H1 (cell line): ENCODE data around the gene ZNF608. TPM values are rescaled to one million over a fixed set of nuclear protein-coding genes. Genes with fewer than 3 reads are reported as not detected.

Source experiments
- CTCF ChIA-PET: fragments of 300-600 bp; sonication (Branson Sonifier 250); formaldehyde crosslinking; loops from one replicate; lab custom pipeline; 2021; ENCODE audit not compliant: partially characterized antibody; lab: Charles Lee
- POLR2A ChIA-PET: fragments of 300-600 bp; sonication (Branson Sonifier 250); formaldehyde crosslinking; loops from one replicate; lab custom pipeline; 2021; ENCODE audit warnings: inconsistent platforms; ENCODE audit not compliant: partially characterized antibody; lab: Charles Lee
- DNase-seq, 2 experiments: peaks; one replicate each; pipeline versions ENCODE4 v3.0.0 to v3.0.0-alpha.2; 2010 to 2022; ENCODE audit warnings: low spot score in 2 of 2, low read depth in 1 of 2, mixed read lengths in 1 of 2
- FAIRE-seq: peaks from 2 replicates; lab custom pipeline; 2011; peaks lifted over from hg19 to GRCh38; lab: Jason Lieb, UNC
- H2AFZ ChIP-seq: 2 replicates; pipeline ENCODE4 v1.8.1; 2012; ENCODE audit warnings: low read length, inconsistent platforms
- H2AK5ac ChIP-seq: 2 replicates; pipeline ENCODE4 v1.6.1; 2013; ENCODE audit warnings: low read depth, low read length
- H2BK120ac ChIP-seq: replicated peaks from 2 replicates; pipeline ENCODE3; 2013; ENCODE audit warnings: low read depth, low read length, inconsistent platforms
- H2BK12ac ChIP-seq: 2 replicates; pipeline ENCODE4 v1.6.1; 2013; ENCODE audit warnings: low read depth, low read length
- H2BK15ac ChIP-seq: 2 replicates; pipeline ENCODE4 v1.6.1; 2013; ENCODE audit warnings: low read length
- H2BK20ac ChIP-seq: 2 replicates; pipeline ENCODE4 v1.6.1; 2013; ENCODE audit warnings: low read length
- H2BK5ac ChIP-seq: 2 replicates; pipeline ENCODE4 v1.6.1; 2013; ENCODE audit warnings: low read depth, low read length
- H3K14ac ChIP-seq: 2 replicates; pipeline ENCODE4 v1.6.1; 2013; ENCODE audit warnings: inconsistent platforms; ENCODE audit not compliant: insufficient read length
- H3K18ac ChIP-seq: 2 replicates; pipeline ENCODE4 v1.6.1; 2013; ENCODE audit warnings: low read length; ENCODE audit errors: extremely low read depth
- H3K23ac ChIP-seq: 2 replicates; pipeline ENCODE4 v1.6.1; 2013; ENCODE audit warnings: inconsistent platforms; ENCODE audit not compliant: insufficient read length
- H3K23me2 ChIP-seq: 2 replicates; pipeline ENCODE4 v1.6.1; 2013; ENCODE audit warnings: low read depth, low read length
- H3K27ac ChIP-seq: 2 replicates; pipeline ENCODE4 v1.6.1; 2011; ENCODE audit warnings: low read depth, low read length, inconsistent platforms
- H3K27me3 ChIP-seq, 4 experiments: replicated peaks in 1 of 4; 1 replicate in 1 of 4; 2 replicates in 3 of 4; pipeline versions ENCODE4 v1.6.1 to v1.8.1; 2011 to 2013; ENCODE audit warnings: low read length in 3 of 4, mild to moderate bottlenecking in 3 of 4, inconsistent platforms in 2 of 4, mixed read lengths in 2 of 4, moderate library complexity in 1 of 4; ENCODE audit not compliant: control insufficient read depth in 3 of 4, insufficient read depth in 3 of 4; ENCODE audit errors: extremely low read depth in 1 of 4
- H3K36me3 ChIP-seq, 4 experiments: 2 replicates each; pipeline versions ENCODE4 v1.6.1 to v1.8.1; 2011 to 2013; ENCODE audit warnings: mild to moderate bottlenecking in 4 of 4, low read length in 3 of 4, moderate library complexity in 2 of 4, control low read depth in 1 of 4, inconsistent platforms in 1 of 4; ENCODE audit not compliant: insufficient read depth in 4 of 4, control insufficient read depth in 2 of 4
- H3K4ac ChIP-seq: replicated peaks from 2 replicates; pipeline ENCODE3; 2013; ENCODE audit warnings: low read length, low read depth, mixed read lengths, inconsistent platforms; ENCODE audit not compliant: insufficient read length
- H3K4me1 ChIP-seq, 4 experiments: replicated peaks in 1 of 4; 1 replicate in 1 of 4; 2 replicates in 3 of 4; pipeline versions ENCODE4 v1.6.1 to v1.8.1; 2011 to 2013; ENCODE audit warnings: low read length in 3 of 4, inconsistent platforms in 2 of 4, mixed read lengths in 1 of 4; ENCODE audit not compliant: insufficient read depth in 4 of 4, control insufficient read depth in 3 of 4
- H3K4me2 ChIP-seq, 2 experiments: 2 replicates each; pipeline versions ENCODE4 v1.6.1 to v1.8.1; 2011 to 2013; ENCODE audit warnings: low read depth in 2 of 2, low read length in 2 of 2, control low read depth in 1 of 2, inconsistent platforms in 1 of 2, mild to moderate bottlenecking in 1 of 2; ENCODE audit not compliant: insufficient read depth in 1 of 2
- H3K4me3 ChIP-seq, 4 experiments: fragments of 200-600, 300-600 bp in 1 of 4; sonication (generic), shearing (Covaris generic), sonication (Bioruptor Twin) in 1 of 4; 2 replicates each; pipeline versions ENCODE4 v1.5.1 to v1.8.1; 2011 to 2016; ENCODE audit warnings: low read length in 4 of 4, low read depth in 3 of 4, control low read depth in 2 of 4, inconsistent platforms in 2 of 4, mild to moderate bottlenecking in 2 of 4, mixed read lengths in 1 of 4, moderate library complexity in 1 of 4; ENCODE audit not compliant: insufficient read depth in 2 of 4; ENCODE audit errors: extremely low read depth in 1 of 4
- H3K56ac ChIP-seq: replicated peaks from 2 replicates; pipeline ENCODE3; 2013; ENCODE audit warnings: low read depth, mild to moderate bottlenecking, mixed read lengths, low read length, inconsistent platforms; ENCODE audit not compliant: insufficient read length
- H3K79me1 ChIP-seq: 2 replicates; pipeline ENCODE4 v1.6.1; 2013; ENCODE audit warnings: low read depth, low read length, control low read depth
- H3K79me2 ChIP-seq, 2 experiments: 2 replicates each; pipeline versions ENCODE4 v1.6.1 to v1.8.1; 2012 to 2013; ENCODE audit warnings: low read length in 2 of 2, mild to moderate bottlenecking in 2 of 2, inconsistent platforms in 1 of 2; ENCODE audit not compliant: insufficient read depth in 2 of 2, control insufficient read depth in 1 of 2
- H3K9ac ChIP-seq, 4 experiments: replicated peaks in 1 of 4; 1 replicate in 1 of 4; 2 replicates in 3 of 4; pipeline versions ENCODE4 v1.6.1 to v1.8.1; 2011 to 2013; ENCODE audit warnings: low read depth in 3 of 4, low read length in 3 of 4, control low read depth in 2 of 4, mild to moderate bottlenecking in 2 of 4, moderate library complexity in 2 of 4, inconsistent platforms in 1 of 4; ENCODE audit errors: extremely low read depth in 1 of 4
- H3K9me3 ChIP-seq, 2 experiments: 2 replicates each; pipeline versions ENCODE4 v1.6.1 to v1.8.1; 2012 to 2013; ENCODE audit warnings: mild to moderate bottlenecking in 2 of 2, moderate library complexity in 2 of 2, control low read depth in 1 of 2, inconsistent platforms in 1 of 2, low read depth in 1 of 2, low read length in 1 of 2, mixed read lengths in 1 of 2; ENCODE audit not compliant: insufficient read depth in 2 of 2
- H4K20me1 ChIP-seq, 2 experiments: replicated peaks in 1 of 2; 2 replicates each; pipeline versions ENCODE3 to v1.8.1; 2011 to 2013; ENCODE audit warnings: inconsistent platforms in 2 of 2, low read length in 2 of 2, mild to moderate bottlenecking in 1 of 2; ENCODE audit not compliant: insufficient read depth in 2 of 2, control insufficient read depth in 1 of 2
- H4K5ac ChIP-seq: 2 replicates; pipeline ENCODE4 v1.6.1; 2013; ENCODE audit warnings: low read length, low read depth, mixed read lengths, inconsistent platforms; ENCODE audit not compliant: insufficient read length
- H4K8ac ChIP-seq: 2 replicates; pipeline ENCODE4 v1.8.0; 2013; ENCODE audit warnings: mild to moderate bottlenecking, moderate library complexity, low read length, inconsistent platforms; ENCODE audit not compliant: insufficient read depth; ENCODE audit errors: extremely low read depth
- H4K91ac ChIP-seq: replicated peaks from 2 replicates; pipeline ENCODE3; 2013; ENCODE audit warnings: low read length, mixed read lengths, inconsistent platforms; ENCODE audit not compliant: insufficient read length
- POLR2A ChIP-seq, 2 experiments: IDR thresholded peaks; 1 replicate in 1 of 2; 2 replicates in 1 of 2; pipeline ENCODE4 v1.6.1; 2011; ENCODE audit warnings: low read depth in 2 of 2, low read length in 2 of 2, mild to moderate bottlenecking in 2 of 2; ENCODE audit errors: control extremely low read depth in 1 of 2
- WGBS, 2 experiments: shearing (Covaris generic) in 1 of 2; methylation state at CpG; one replicate each; pipeline versions ENCODE4 v1.1.6 to v1.1.7; 2013 to 2015; ENCODE audit warnings: low lambda C conversion rate in 2 of 2, mixed read lengths in 2 of 2, inconsistent platforms in 1 of 2, low coverage in 1 of 2, missing lambda C conversion rate in 1 of 2; ENCODE audit not compliant: insufficient replicate concordance in 2 of 2, insufficient coverage in 1 of 2, insufficient read length in 1 of 2; ENCODE audit errors: extremely low coverage in 1 of 2, missing lambda C conversion rate in 1 of 2; 5-methylcytosine and 5-hydroxymethylcytosine counted together
- polyA plus RNA-seq, 7 experiments: library from polyadenylated mRNA; depleted of rRNA in 3 of 7; stranded (reverse) in 5 of 7; unstranded in 2 of 7; fragments of >200 nt in 5 of 7; fragments of 200-250 nt in 2 of 7; gene quantifications; 1 replicate in 5 of 7; 2 replicates in 1 of 7; 4 replicates in 1 of 7; pipeline versions ENCODE4 v1.2.1 to v1.2.3, GENCODE V29; 2011 to 2013; ENCODE audit warnings: missing spikeins in 2 of 7, mixed read lengths in 2 of 7
- total RNA-seq: library from RNA; stranded (reverse); fragmentation: NEBNext Ultra II Directional; extraction: Animal tissue kit (Norgen Biotek cat#: 25700); gene quantifications from 2 replicates; pipeline ENCODE4 v1.2.1, GENCODE V29; 2021

ZNF608 gene
- total and polyA plus RNA-seq, 2 of the 8 experiments (the other 6 are each of a cell fraction or from before 2014, with no cell fraction given), result 17.2 to 40.8 TPM

GRCh38 chr5:124725622-124726258 is 20.7 kb downstream of the ZNF608 start:
- H3K79me1 ChIP-seq, result peaks cover 4% of the 10 kb centered on the region; the same call in 1 of the 2 replicates
- ChIA-PET POLR2A (interaction anchor here (0.7 kb wide), 1 partner anchor 63 kb away, joined by 3 read pairs; no protein-coding TSS in a partner anchor), CTCF (interaction anchor here (0.8 to 1.4 kb wide), 5 partner anchors 16 to 981 kb away, joined by 3 to 5 read pairs (median 3); no protein-coding TSS in a partner anchor)
- H4K8ac ChIP-seq, result no peak overlapping the region
- H3K9me3 ChIP-seq, result no peaks in the 10 kb centered on the region
- peaks cover 26 to 100% of the 10 kb centered on the region in 2 experiments for H3K79me2 ChIP-seq
- FAIRE-seq, result no peak
- H3K14ac ChIP-seq, result no peak overlapping the region
- WGBS, 2 experiments, result 90 to 100% methylated on average over 1 to 4 of the region's 4 CpGs
- no peak overlapping the region for H2BK12ac ChIP-seq
- peaks cover 2 to 5% of the 10 kb centered on the region in 2 experiments for H4K20me1 ChIP-seq
- no peak for DNase-seq
- no peak overlapping the region for H4K5ac ChIP-seq
- no peak overlapping the region for H2BK20ac ChIP-seq
- H3K27ac ChIP-seq, result no peak overlapping the region
- H2AFZ ChIP-seq, result no peak overlapping the region
- no peak overlapping the region for H2AK5ac ChIP-seq
- no peak overlapping the region for H3K18ac ChIP-seq
- no peak overlapping the region for H3K4me3 ChIP-seq
- H3K27me3 ChIP-seq, result no peaks in the 10 kb centered on the region
- no peaks in the 10 kb centered on the region for H3K36me3 ChIP-seq
- H2BK15ac ChIP-seq, result no peak overlapping the region
- H2BK5ac ChIP-seq, result no peak overlapping the region
- H3K23ac ChIP-seq, result no peak overlapping the region
- H3K56ac ChIP-seq, result no peak overlapping the region
- no peak overlapping the region for H2BK120ac ChIP-seq
- H3K4ac ChIP-seq, result no peak overlapping the region
- H3K4me2 ChIP-seq, result no peak overlapping the region
- H4K91ac ChIP-seq, result no peak overlapping the region
- H3K4me1 ChIP-seq, result peaks cover 0 to 8% (median 2%) of the 10 kb centered on the region in 4 experiments; a peak in 3 of 7 replicates
- no peaks in the 10 kb centered on the region for H3K23me2 ChIP-seq
- H3K9ac ChIP-seq, result no peak overlapping the region
- TF ChIP-seq POLR2A (IDR thresholded peaks at IDR 0.05; ENCODE audit: control extremely low read depth in 1 of 2, low read depth in 2 of 2, low read length in 2 of 2), result no peak
